CD4-positive, alpha-beta T cell treated with Interleukin-12 subunit alpha and Interleukin-12 subunit beta, for 1 hour (primary cell): Measurements from ENCODE around the gene GPR82.

Source experiments
- DNase-seq: peaks from one replicate; pipeline ENCODE4 v3.0.0-alpha.2; 2020

GPR82 gene

DNA sequence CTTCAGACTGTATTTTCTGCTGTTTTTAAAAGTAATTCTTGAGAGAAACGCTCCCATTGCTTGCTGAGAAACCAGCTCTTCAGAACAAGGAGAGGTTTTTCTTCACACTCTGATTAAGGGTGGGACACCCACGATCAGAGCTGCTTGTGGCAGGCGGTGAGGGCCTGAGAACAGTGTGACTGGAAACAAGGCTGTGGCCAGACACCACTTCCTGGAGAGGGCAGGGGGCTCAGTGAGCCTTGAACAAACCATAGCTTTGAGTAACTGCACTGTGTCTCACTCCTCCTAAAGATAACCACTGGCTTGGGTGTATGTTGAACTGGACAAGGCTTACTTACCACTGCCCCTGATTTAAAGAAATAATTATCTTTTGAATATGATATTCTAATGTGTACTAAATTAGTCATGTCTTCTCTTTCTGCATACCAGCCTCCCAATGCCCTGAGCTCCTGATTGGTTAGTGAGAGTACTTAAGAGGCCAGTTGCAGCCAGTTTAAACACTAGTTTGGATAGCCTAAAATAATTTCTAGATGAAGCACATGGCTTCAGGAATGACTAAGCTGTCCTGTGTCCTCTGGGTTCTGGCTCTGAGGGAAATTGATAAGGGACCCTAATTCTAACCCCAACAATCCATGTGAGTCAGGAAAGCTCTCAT lies 3.7 kb upstream of the GPR82 start:
- peak; percentile 40 for DNase-seq

GRCh38 chrX:41721590-41721989 lies 2.4 kb upstream of the GPR82 start:
- DNase-seq, result no peak

DNA sequence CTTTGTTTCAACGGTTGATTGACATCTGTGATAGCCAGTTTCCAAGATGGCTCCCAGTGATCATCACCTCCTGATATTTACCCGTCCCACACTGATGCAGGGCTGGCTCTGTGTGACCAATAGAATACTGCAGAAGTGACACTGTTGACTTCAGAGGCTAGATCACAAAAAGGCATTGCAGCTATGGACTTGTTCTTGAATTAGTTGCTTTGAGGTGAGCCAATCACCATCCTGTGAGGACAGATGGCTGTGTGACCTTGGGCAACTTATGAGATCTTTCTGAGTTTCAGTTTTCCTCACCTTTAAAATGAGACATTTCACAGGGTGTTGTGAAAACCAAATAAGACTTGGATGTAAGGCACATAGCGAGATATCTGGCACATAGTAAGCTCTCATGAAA lies 1.8 kb upstream of the GPR82 start:
- DNase-seq, result no peak

GRCh38 chrX:41722816-41723618 lies 964 bp upstream of the GPR82 start:
- DNase-seq, result no peak

- DNase-seq, result no peak
Measured at GRCh38 chrX:41728125-41728524, 4.1 kb downstream of the GPR82 start.

GRCh38 chrX:41730081-41730480 lies 6.1 kb downstream of the GPR82 start:
- no peak for DNase-seq

DNA sequence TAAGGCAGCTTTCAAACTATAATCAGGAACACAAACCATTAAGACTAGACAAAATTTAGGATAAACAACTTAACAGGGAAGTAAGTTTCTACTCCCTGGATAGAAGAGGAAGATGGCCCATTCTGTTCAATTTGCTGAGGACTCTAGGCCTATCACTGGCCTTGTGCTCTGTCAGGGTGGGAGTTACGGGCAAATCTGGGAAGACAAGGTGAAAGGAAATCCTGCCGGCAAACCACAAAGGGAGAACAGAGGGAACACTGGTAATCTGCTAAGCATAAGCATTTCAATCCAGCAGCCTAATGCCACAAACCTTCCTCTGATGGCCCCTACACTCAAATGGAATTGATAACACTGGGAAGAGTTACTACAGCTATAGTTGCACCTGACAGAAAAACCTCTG lies 8.3 kb downstream of the GPR82 start:
- no peak for DNase-seq

- no peak for DNase-seq
Measured at GRCh38 chrX:41733939-41734338, 10.0 kb downstream of the GPR82 start.

GRCh38 chrX:41734530-41734929 lies 10.5 kb downstream of the GPR82 start:
- peak; percentile 13 for DNase-seq

DNA sequence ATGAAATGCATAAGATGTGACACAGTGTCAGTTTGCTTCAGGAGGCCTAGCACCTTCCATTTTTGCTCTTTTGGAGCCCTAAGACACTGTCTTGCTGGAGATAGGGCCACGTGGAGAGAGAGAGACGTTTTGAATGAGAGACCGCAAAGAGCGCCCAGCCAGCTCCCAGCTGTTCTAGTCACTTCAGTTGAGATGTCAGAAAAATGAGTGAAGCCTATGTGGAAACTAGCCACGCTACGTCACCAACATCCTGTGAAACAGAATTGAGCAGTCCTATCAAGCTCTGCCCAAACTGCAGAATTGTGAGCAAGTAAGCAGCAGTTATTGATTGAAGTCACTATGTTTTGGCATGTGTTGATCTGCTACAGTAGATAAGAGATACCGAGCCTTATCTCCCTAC lies 13.1 kb downstream of the GPR82 start:
- peak; percentile 18 for DNase-seq

DNA sequence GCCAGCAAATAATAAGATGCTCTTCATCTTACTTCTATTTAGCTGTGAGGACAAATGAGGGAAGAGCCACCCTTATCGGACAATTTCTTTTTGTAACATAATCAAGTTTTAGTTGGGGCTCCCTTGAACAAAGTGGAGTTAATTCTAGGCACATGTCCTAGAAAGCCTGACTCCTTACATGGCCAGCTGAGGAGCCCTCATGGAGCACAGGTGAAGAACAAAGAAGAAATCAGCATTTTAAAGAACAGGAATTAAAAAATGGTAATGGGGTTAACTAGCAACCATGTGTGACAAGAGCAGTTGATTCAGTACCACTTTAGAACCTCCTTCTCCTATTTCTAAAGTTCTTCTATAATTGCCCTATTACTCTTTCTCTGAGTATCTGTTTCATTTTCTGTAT lies 15.9 kb downstream of the GPR82 start:
- DNase-seq, result no peak

- DNase-seq, result no peak
Measured at GRCh38 chrX:41750716-41751115, 26.7 kb downstream of the GPR82 start.

- no peak for DNase-seq
Measured at GRCh38 chrX:41758401-41758800, 34.4 kb downstream of the GPR82 start.

GRCh38 chrX:41759817-41760216 lies 35.8 kb downstream of the GPR82 start:
- DNase-seq, result peak; percentile 37

- DNase-seq, result no peak
Measured at GRCh38 chrX:41761169-41761568, 37.2 kb downstream of the GPR82 start.

DNA sequence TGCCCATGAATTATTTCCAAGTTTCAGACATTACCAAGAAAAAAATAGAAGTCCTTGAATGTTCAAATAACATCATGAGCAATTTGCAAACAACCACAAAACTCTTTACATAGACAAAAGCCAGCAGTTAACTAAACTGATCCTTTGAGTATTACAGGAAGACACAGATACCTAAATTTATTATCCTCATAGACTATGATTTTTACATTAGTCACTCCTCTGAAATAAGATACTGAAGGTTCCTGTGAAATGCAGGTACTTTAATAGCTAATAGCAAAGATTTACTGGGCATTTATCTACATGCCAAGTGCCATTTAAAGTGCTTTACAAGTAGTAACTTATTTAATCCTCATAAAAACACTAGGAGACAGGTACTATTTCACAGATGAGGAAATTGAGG lies 37.7 kb downstream of the GPR82 start:
- DNase-seq, result no peak

GRCh38 chrX:41779030-41779564 lies 55.1 kb downstream of the GPR82 start:
- DNase-seq, result no peak
